Measurements from ENCODE around the gene CDK6.

GRCh38 chr7:92851732-92852131 lies 15.4 kb upstream of the CDK6 start:
- TF ChIP-seq CTCF (IDR thresholded peaks at IDR 0.05 in 8 of 11, conservative IDR thresholded peaks at IDR 0.05 in 3 of 11) (no peak), POLR2A (IDR thresholded peaks at IDR 0.05) (no peak), POLR2AphosphoS5 (IDR thresholded peaks at IDR 0.05) (no peak)

Data from spleen (tissue), 7 donors.